HG02642 (cell line): ENCODE measurements around the gene PLPPR3.

Source experiments
- ATAC-seq: cut with Tn5 transposase; IDR thresholded peaks from one replicate; pipeline ENCODE4 v1.9.1; 2021; ENCODE audit warnings: mild to moderate bottlenecking; ENCODE audit not compliant: unreplicated experiment, poor library complexity

Gene PLPPR3

GRCh38 chr19:798415-799075, 23.2 kb downstream of the PLPPR3 start:
- ATAC-seq, result no peak

- ATAC-seq, result peak; percentile 47
Observed at GRCh38 chr19:797528-798414, 24.0 kb downstream of the PLPPR3 start.

DNA sequence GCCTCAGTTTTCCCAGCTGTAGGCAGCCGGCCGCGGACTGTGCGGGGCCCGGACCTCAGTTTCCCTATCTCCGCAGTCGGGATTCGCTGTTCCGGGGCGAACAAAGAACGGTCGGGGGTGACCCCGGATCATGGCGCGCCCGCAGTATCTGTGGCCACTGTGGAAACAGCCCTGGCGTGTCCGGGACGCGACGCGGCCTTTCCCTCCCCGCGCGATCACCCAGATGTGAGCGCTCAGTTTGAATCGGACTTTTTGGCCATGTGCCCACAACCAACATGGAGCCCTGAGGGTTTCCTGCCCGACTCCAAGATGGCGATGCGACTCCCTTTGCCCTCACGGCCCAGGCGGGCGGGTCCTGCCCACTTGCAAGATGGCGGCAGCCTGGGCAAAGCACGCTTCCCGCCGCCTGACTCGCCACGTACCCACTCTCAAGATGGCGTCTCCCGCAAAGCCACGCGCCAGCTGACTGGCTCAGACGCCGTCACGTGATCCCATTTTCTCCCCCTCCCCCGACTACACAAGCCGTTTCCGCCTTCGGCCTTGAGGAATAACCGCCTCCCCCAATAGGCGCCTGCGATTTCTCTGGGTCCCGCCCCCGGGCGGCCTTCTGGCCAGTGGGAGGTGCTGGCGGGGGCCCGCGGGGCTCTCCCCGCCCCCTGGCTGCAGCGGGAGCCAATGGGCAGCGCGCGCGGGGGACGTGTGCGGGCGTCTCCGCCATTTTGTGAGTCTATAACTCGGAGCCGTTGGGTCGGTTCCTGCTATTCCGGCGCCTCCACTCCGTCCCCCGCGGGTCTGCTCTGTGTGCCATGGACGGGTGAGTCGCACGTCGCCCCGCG, 24.8 kb downstream of the PLPPR3 start, which contains the start of gene PTBP1:
PTBP1 (plus strand) TSS at position 761 of the 836 bp plus-strand sequence; CDS start at position 807, 46 bp downstream.
- ATAC-seq, result peak; percentile 80

- no peak for ATAC-seq
Observed at GRCh38 chr19:795691-796581, 25.8 kb downstream of the PLPPR3 start.

- no peak for ATAC-seq
Observed at GRCh38 chr19:795073-795611, 26.6 kb downstream of the PLPPR3 start.

DNA sequence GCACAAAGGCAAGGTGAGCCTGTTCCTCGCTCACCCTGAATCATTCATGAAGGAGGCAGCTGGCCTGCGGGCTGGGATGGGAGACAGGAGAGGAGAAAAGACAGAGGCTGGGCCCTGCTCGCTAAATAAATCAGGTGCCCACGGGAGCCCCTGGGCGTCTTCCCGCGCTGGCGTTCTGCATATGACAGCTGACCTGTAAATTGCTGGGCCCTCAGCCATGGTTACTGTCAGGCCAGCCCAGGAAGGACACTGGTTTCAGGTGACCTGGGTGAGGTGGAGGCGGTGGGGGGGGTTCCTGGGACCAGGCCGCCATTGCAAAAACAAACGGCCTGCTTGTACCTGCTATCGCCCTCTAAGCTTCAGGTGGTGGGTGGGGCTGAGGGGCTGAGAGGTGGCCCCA, 27.9 kb downstream of the PLPPR3 start:
- no peak for ATAC-seq

DNA sequence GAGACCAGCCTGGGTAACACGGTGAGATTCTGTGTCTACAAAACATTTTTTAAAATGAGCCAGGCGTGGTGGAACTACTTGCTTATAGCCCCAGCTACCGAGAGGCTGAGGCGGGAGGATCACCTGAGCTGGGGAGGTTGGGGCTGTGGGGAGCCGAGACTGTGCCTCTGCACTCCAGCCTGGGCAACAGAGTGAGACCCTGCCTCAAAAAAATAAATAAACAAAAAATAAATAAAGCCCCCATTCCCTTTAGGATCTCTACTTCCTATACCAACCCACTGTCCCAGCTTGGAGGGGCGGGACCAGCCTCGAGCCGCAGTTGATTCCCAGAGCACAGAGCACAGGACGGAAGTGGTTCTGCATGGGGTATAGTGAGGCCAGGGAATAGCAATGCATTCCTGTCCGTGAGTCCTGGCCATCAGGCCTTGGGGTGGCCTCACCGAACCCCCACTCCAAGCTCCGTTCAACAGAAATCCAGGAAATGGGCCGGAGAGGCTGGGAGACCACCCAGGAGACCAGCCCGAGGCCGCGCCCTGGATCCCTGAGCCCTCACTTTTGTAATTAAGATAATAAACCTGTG, 29.4 kb downstream of the PLPPR3 start:
- ATAC-seq, result no peak

- no peak for ATAC-seq
Observed at GRCh38 chr19:791567-792305, 30.0 kb downstream of the PLPPR3 start.

DNA sequence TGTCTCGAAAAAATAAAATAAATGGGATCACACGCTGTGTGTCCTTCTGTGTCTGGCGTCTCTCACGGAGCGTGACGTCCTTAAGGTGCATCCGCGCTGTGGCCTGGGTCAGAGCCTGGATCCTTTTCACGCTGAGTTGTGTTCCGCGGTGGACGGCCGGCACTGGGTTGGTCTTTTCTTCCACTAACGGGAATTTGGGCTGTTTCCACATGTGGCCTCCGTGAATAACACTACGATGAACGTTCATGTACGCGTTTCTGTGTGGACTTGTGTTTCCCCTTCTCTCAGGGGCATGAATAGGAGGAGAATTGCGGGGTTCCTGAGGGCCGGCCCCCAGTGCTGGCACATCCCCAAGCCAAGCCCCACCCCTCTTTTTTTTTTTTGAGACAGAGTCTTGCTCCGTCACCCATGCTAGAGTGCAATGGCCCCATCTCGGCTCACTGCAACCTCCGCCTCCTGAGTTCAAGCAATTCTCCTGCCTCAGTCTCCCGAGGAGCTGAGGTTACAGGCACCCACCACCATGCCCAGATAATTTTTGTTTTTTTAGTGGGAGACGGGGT, 30.7 kb downstream of the PLPPR3 start:
- ATAC-seq, result no peak

DNA sequence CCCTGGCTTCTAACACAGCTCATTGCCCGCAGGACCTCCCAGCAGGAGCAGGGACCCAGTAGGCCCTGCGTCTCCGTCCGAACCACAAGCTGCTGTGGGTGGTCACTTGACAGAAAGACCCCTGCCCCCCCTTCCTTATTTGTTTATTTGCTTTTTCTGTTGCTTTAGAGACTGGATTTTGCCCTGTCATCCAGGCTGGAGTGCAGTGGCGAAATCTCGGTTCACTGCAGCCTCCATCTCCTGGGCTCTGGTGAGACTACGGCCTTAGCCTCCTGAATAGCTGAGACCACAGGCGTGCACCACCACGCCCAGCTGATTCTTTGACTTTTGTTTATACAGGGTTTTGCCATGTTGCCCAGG, 32.1 kb downstream of the PLPPR3 start:
- ATAC-seq, result no peak

GRCh38 chr19:788983-789700, 32.6 kb downstream of the PLPPR3 start:
- ATAC-seq, result no peak

GRCh38 chr19:788686-788982, 33.1 kb downstream of the PLPPR3 start:
- ATAC-seq, result no peak

DNA sequence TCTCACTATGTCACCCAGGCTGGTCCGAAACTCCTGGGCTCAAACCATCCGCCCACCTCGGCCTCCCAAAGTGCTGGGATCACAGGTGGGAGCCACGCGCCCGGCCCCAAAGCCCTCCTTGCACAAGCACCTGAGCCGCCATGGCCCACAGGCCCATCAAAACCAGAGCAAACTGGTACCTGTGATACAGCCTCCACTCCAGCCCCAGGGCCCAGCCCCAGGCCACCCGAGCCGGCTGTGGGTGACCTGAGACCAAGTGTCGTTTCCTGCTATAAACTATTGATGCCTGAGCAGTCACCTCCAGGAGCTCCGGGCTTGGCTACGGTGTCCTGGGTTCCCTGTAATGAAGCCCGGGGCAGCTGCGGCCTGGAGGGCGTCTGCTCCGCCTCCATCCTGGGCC, 34.2 kb downstream of the PLPPR3 start:
- ATAC-seq, result no peak

GRCh38 chr19:784541-784940, 37.2 kb downstream of the PLPPR3 start:
- ATAC-seq, result no peak

DNA sequence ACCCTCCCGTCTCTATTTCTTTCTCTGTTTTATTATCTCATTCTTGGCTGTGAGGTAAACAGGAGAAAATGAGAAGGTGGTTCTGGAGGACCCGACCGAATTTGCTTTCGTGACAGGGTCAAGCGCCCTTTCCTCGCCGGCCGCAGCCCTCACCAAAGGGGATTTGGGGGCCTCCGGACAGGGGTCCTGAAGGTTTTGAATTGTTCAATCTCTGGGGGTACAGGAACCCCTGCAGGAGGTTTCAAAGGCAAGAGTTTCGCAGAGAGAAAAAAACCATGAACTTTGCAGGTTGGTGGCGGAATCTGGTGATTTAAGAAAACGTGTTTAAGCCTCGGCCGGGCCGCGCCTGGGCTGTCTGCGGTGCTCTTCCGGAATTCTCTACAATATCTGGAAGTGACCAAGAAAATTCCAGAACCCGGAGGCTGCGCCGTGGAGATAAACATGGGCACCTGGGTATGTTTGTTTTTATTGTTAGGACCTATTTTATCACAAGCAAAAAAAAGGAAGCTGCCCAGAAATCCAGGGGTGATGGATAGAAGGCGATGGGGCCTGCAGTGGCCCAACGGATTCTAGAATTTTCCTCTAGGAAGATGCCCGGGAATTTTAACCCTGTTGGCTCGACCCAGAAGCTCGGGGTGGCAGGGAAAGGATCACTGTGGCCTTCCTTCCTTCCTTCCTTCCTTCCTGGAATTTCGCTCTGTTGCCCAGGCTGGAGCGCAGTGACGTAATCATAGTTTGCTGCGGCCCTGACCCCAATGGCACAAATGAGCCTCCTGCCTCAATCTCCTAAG, 38.7 kb downstream of the PLPPR3 start:
- ATAC-seq, result no peak

DNA sequence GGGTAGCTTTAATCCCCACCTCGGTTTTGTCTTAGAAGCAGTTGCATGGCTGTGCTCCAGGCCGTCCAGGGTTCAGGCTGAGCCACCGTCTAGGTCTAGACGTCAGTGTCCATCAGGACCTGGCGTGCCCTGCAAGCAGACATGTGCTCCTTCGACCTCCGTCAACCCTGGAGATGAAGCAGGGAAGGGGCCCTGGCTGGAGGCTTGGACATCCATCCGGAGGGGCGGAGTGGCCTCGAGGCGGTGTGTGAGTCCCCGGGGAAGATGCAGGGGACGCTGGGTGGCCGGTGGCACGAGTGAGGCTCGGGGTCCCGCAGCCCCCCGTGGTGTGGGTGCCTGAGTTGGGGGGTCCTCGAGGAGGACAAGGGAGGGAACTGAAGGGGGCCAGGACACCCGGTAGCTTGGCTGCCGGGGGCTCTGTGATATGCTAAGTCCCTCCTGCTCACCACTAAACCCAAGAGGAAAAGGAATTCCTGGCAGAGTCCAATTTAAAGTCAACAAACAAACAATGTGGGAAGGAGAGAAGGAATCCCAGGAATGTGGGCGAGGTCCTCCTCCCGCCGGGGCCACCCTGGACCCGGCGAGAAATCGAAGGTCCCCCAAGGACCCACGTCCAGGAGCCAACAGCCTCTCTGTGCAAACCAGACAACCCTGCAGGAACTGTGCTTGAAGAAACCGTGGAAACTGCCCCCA, 39.4 kb downstream of the PLPPR3 start:
- no peak for ATAC-seq
